NCI-H2227 (cell line): ENCODE measurements around the gene MSL3B.

Source experiments
- DNase-seq: peaks from one replicate; lab custom pipeline; 2025; ENCODE audit not compliant: unreplicated experiment; lab: John Stamatoyannopoulos, UW

Gene MSL3B

DNA sequence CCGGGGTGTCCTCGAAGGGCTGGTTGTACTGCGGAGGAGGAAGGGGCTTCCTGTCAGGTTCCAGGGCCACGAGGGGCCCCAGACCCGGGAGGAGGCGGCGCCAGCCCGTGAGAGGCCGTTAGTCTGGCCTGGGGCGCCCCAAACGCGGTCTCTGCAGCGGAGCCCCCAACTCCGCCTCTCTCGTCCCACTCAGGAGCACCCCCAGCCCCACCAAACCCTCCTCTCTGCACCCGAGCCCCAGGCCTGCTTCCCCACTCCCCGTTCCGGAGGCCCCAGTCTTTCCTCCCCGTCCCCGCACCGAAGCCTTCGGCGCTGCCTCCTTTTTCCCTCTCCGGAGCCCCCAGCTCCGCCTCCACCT, 14.3 kb downstream of the MSL3B start:
- no peak for DNase-seq

DNA sequence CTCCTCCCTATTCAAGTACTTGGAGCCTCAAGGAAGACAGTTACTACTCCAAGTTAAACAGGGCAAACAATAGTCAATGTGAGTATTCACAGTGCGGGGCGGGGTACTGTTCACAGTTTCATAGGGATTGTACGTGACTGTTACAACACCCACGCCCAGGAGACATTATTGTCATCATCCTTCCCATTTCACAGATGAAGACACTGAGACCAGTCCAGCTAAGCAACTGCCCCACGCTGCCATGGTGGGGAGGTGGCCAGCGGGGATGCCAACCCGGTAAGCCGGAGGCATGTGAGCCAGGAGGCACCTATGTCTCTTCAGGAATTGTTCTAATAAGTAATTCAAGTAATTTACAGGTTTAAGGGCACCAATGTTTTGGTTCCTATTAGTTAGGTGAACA, 14.8 kb downstream of the MSL3B start:
- DNase-seq, result no peak

DNA sequence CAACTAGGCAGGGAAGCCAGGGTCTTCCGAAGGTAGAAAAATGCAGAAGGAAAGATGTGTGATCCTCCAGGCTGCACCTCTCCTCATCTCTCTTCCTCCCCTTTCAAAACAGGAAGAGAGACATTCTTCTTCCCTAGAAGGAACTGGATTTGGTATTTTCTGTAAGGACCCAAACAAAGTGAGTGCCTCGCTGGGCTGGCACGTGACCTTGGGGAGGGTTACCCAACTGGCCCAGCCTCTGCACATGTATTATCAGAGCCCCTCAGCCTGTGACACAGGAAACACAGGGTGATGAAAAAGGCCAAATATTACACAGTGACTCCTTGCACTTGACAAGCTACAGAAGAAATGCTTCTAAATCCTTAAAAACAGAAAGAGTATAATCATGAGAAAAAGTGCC, 16.1 kb downstream of the MSL3B start:
- no peak for DNase-seq

DNA sequence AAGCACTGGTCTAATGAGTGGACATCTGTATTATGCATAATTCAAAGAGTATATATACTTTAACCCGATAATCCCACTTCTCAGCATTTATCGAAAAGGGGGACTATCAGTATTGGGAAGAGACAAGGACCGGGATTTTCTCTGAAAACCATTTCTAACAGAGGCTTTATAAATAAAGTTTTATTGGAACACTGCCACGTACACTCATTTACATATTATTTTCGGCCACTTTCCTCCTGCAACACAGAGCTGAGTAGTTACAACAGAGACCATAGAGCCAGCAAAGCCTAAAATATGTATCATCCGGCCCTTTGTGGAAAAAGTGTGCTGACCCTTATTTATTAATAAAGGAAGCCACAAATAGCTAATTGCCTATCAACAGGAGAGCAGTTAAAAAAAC, 17.0 kb downstream of the MSL3B start:
- no peak for DNase-seq

DNA sequence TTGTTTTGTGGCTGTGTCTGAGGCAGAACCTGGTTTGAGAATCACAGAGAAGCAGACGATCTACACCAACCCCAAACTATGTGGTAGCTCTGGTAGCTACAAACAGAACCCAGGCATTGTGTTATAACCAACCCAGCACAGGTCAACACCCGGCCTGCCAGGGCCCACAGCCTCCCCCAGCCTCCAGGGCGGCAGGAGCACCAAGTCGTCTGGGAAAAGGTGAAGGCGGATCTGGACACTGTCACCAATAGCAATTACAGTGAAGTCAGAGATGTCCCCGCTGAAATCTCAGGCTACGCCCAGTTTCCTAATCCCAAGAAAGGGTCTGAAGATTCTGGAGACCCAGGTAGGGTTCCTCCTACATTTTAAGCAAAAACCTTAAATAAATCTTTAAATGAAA, 17.4 kb downstream of the MSL3B start:
- no peak for DNase-seq

DNA sequence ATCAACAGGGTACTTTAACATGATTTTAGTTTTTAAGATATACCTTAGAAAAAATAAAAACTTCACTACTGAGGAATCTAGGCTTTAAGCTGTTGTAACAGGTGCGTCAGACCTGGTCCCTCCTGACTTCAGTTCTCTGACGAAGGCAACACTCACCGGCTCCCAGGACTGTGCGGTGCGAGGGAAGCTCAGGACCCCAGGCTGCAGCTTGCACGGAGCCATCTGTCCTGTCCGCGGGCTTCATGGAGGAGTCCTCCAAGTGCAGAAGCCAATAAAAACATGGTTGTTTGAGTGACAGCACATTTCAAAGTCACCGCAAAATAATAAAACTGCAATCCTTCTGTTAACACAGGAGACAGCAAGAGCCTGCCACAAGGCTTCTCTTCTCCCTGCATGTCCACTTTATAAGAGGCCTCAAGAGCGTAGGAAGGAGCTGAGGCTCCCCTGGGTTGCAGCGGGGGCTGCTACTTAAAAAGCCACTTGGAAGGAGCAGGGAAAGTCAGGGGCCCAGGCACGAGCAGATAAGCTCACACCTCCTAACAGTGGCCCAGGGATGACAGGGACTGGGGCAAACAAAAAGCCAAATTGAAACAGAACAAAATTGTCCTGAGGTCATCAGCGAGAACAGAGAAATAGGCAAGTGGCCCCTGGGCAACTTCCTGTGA, 18.4 kb downstream of the MSL3B start:
- DNase-seq, result no peak

DNA sequence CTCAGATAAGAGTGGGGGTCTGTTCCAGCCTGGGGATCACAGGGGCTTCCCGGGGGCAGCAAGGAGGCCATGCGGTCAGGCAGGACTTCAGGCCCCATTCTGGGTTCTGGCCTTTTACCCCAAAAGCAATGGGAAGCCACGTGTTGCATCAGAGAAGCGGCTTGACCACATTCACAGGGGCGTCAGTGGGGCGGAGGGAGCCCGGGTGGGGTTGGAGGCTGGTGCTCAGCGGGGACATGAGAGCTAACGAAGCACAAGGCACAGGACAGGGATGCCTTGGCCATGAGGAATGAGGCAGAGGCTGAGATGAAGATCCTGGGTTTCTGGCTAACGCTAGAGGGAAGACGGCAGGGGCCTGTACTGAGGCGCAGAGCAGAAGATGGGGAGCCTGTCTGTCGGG, 19.9 kb downstream of the MSL3B start:
- no peak for DNase-seq

DNA sequence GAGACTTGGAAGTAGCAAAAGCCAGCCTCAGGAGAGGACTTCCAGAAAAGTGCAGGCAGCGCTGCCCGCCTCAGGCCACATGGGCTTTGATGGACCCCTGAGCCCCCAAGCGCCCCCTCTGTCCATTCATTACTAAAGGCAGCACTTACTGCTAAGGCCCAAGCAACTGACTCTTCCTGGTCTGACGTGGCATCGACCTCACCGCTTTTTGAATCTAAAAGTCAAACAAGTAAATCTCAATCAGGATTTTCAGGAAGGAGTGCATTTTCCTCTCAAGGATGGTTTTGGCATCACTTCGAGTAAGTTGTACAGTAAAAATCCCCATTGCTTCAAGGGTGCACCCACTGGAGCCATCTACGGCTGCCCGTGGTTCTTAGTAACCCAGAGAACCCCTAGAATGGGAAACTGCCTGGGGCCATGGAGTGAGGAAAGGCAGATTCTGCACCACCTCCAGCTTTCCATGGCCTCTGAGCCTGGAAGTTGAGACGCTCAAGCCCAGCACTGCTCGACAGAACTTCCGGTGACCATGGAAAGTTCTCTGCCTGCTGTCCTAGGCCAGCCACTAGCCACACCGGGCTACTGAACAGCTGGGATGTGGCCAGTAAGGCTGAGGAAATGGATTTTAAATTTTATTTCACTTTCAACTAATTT, 20.8 kb downstream of the MSL3B start:
- no peak for DNase-seq

DNA sequence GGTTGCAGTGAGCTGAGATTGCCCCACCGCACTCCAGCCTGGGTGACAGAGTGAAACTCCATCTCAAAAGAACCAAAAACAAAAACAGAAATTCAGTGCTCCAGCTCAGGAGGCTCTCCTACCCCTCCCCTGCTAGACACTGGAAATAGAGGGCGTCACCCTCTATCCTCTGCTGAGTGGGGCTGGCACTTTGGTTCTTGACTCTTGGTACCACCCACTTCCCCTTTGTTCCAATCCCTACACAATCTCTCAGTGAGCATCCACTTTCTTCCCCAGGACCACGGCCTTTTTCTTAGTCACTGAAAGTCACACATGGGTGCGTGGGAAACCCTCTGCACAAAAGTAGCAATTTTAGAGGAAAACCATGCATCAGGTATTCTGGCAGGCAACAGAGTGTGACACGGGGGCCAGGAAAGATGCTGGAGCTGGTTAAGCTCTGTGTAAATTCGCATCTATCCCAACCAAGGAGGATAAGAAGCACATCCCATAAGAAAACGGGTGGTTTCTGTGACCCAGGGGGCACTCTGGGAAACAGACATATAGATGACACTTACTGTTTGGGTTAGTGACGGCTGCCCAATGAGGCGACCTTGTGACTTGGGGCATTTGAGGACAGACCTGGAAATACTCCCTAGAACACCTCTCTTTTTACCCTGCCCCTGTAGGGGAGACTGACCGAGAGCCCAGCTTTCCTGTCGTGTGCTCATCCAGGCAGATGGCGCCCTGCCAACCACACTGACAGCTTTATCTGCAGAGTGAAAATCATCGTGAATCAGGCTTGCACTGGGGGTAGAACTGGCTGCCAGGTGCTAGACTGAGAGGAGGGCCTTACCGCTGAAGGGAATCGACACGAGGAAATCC, 21.6 kb downstream of the MSL3B start:
- DNase-seq, result no peak

DNA sequence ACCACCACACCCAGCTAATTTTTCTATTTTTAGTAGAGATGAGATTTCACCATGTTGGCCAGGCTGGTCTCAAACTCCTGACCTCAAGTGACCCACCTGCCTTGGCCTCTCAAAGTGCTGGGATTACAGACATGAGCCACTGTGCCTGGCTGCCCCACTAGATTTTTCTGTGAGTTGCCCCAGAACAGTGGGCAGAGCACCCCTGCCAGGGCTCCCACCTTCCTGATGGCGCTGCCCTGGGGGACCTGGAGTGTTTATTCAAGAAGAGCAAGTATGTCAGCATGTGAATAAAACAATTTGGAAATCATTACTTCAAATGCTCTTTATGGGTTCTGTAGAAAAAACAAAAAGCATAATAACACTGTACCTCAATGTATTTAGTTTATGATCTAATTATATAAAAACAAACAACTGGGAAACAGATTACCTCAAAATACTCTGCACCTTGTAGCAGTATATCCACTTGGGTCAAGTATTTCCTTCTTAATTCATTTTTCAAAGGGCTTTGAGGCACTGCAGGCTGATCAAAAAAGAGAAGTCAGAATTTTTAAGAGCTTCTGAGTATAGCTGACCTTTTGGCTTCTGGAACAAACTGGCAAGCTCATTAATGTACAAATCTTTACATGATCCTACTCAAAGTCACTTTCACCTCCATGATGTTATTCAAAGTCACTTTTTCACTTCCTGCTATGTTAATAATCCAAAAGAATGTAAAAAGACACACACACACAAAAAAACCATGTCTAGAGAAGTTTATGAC, 22.7 kb downstream of the MSL3B start:
- DNase-seq, result no peak

DNA sequence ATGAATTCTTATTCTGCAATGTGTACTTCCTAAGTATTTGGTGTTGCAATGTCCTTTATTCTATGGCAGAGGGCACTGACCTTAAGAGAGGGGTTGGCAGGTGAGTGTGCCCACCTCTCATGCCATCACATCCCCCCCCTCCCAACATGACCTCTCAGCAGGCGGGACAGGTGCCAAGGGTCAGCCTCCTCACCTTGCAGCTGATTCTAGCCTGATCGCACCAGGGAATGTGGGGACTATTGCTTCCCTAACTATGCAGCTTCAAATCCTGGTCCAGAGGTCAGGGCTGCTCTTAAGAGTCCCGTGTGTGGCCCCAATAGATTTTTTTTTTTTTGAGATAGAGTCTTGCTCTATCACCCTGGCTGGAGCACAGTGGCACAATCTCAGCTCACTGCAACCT, 23.4 kb downstream of the MSL3B start:
- DNase-seq, result no peak

DNA sequence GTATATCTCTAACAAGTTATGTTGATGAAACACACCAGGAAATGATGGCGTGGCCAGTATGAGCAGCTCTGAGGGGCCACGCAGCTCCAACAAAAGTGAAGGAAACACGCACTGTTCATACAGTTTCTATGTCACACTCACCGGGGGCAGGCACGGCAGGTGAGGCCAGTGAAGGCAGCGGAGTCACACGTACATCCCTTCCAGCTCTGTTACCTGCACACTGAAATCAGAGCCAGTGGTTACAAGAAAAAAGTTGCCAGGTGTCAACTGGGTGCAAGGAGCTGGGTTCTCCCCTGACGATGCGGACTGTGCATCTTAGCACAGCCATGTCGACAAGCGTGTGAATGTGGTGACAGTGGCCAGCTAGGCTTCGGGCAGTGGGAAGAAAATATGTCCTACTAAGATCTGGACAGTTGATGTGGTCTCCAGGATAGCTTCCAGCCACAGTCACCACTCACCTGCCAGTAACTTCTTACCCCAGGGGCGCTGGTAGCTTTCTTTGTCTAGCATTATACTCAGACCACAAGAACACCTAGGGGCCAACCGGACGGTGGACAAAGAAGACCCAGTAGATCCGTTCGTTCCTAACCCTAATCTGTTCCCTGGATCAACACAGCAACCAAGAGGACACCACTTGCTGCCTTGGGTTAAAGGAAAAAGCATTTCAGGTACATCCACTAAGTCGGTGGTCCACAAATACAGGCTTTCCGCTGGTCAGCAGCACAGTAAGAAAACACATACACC, 23.9 kb downstream of the MSL3B start:
- DNase-seq, result no peak

DNA sequence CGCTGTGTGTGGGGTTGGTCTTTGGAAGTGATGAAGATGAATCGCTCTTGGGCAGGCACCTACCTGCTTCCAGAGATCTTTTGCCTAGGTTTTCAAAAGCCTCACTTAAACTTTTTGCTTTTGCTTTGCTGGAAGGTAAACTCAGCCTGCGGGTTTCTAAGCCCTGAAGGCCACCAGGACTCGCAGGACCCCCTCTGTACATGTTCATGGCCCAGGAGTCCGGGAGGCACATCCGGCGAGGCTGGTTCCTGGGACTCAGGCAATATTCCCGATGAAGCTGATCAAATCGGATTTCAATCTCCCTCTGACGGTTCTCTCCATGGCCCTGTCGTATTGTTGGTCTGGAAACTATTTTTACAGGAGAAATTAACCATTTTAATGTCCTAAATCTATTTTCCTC, 27.0 kb downstream of the MSL3B start:
- DNase-seq, result no peak

DNA sequence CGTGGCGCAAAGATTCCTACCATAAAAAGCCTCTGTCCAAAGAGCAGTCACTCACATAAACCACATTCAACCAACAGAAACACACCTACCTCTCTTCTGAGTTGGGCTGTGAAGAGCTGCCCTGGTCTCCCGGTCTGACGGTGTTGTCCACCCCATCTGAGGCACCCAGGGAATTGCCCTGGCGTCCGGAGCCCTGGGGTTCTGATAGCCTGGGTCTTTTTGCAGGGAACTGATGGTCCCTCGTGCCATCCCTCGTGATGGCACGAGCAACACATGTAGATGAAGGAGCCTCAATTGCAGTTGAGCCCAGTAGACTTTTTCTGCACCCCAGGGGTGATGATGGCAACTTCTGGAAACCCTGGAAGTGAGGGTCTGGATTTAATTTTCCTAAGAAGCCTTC, 27.7 kb downstream of the MSL3B start:
- DNase-seq, result no peak

DNA sequence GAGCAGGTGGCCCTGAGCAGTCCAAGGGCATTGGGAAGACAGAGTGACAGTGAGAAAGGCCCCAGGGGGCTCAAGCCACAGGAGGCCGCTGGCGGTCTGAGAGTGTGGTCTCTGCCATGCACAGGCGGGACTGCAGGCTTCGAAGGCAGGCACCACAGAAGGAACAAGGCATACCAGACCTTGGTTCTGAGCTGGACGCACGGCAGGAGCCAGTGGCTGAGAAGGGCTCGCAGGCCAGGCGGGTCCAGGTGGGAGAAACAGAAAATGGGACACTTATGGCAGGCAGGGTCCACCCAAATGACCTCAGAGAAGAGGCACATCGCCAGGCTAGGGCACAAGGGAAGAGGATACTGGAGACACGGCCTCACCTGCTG, 28.8 kb downstream of the MSL3B start:
- no peak for DNase-seq

DNA sequence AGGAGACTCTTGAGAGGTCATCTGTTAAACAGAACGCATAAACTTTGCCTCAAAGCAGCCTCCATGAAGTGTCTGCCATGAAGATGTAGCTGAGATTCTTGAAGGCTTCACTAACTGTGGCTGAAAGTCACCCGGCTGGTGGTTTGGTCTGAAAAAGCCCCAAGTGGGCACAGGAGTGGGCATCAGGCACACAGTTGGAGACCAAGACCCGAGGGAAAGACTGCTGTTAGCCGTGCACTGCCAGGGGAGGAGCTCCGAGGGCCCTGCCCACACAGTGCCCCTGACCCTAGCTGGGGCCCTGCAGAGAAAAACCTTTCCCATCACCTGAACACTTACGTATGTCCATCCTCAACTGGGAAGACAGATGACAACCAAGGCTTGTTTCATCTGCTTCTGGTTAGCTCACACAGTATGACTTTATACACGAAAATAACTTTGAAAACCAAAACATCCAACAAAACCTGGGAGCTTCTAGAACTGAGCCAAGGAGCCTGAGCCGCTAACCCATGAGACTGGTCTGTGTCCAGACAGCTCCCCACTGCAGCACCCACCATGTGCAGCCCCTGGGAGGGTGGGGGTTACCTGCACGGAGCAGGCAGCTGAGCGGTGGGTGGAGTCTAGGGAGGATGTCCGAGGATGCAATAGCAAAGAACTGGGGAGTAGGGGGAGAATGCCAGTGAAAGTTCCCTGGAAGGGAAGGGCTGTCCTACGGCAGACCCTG, 29.3 kb downstream of the MSL3B start:
- no peak for DNase-seq

DNA sequence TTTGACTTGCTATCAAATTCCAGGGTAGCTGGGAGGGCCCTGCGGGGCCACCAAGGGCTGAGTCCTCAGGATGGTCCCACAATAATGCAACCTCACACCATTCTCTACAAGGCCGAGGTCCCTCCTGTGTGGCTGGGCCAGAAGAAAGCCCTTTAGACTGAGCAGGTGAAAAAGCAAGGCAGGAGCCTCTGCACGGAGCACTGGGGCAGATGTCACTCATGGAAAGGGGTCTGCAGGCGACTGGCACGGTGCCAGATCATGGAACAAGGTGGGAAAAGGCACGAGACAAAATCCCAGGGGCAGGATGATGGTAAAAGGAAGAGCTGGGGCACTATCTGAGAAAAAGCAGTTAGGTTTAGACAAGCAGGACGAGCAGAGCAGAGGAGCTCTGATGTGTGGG, 29.9 kb downstream of the MSL3B start:
- DNase-seq, result no peak

DNA sequence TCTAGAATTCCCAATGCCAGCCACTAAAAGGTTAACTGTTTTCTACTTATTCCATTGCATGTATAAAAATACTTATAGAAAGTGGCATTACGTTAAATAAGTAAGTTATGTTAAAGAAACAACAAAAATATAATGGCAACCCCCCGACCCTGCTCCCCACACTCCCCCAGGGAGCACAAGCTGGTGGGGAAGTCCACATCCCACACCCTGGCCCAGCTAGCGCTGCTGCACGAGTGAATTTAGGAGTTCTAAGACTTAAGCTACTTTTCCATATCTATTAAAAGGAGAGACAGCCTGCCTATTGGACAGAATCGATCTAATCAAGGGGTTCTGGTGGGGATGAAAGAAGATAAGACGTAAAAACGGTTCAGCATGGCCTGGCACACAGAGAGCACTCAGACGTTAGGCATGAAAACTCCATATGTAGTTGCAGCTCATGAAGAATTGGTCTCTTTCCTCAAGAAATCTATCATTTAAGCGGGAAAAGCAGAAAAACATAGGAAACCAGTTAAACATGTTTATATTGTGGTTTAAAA, 30.4 kb downstream of the MSL3B start:
- no peak for DNase-seq

DNA sequence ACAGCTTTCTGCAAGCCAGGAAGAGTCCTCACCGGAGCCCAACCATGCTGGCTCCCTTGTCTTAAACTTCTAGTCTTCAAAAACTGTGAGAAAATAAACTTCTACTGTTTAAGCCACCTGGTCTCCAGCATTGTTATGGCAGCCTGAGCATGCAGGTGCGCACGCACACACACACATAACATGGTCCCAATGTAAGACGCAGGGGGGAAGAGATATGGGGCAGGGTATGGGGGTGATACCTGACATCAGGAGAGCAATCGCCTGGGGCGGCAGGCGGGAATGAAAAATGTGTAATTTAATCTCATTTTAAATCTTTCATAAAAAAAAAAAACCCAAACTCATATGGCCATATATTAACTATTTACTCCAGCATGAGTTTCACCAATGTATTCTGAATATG, 31.8 kb downstream of the MSL3B start:
- DNase-seq, result no peak
